HEK293 (cell line): Measurements from ENCODE around the gene MAEA.
"Not testable (repeated sequence)": the region's sequence is repeated elsewhere in the genome, so short reads cannot be mapped to it uniquely, and the experiment has no call there.

Source experiments
- CTCF ChIA-PET: fragments of 350-600 bp; formaldehyde crosslinking; extraction: SDS; loops from one replicate; lab custom pipeline; 2021; ENCODE audit warnings: antibody characterized with exemption; lab: Yijun Ruan, JAX
- POLR2A ChIA-PET: fragments of 300-600 bp; formaldehyde crosslinking; extraction: SDS; loops from one replicate; lab custom pipeline; 2020; ENCODE audit warnings: antibody characterized with exemption, inconsistent platforms; lab: Yijun Ruan, JAX
- H3K27ac ChIP-seq: fragments of 200-500 bp; sonication (Bioruptor generic); 2 replicates; pipeline ENCODE4 v1.5.1; 2014; ENCODE audit warnings: low read depth, low read length, control low read depth, inconsistent platforms; ENCODE audit errors: extremely low read depth
- H3K36me3 ChIP-seq, 2 experiments: fragments of 200-500 bp in 1 of 2; sonication (Bioruptor generic) in 1 of 2; 1 replicate in 1 of 2; 2 replicates in 1 of 2; pipeline ENCODE4 v1.5.1; 2014 to 2017; ENCODE audit warnings: inconsistent platforms in 2 of 2, low read length in 2 of 2; ENCODE audit not compliant: control insufficient read depth in 2 of 2, insufficient read depth in 1 of 2
- H3K4me1 ChIP-seq: fragments of 200-500 bp; sonication (Bioruptor generic); 2 replicates; pipeline ENCODE4 v1.5.1; 2014; ENCODE audit warnings: mild to moderate bottlenecking, low read length, inconsistent platforms; ENCODE audit not compliant: control insufficient read depth, insufficient read depth
- H3K4me3 ChIP-seq: 2 replicates; pipeline ENCODE4 v1.5.1; 2011; ENCODE audit warnings: low read depth, mild to moderate bottlenecking, control low read depth, low read length, moderate library complexity
- H3K9me3 ChIP-seq: fragments of 200-500 bp; sonication (Bioruptor generic); 2 replicates; pipeline ENCODE4 v1.5.1; 2014; ENCODE audit warnings: low read depth, low read length, inconsistent platforms; ENCODE audit not compliant: control insufficient read depth, insufficient read depth
- INSM2 ChIP-seq: fragments of 450-650 bp; formaldehyde crosslinking; IDR thresholded peaks from 2 replicates; pipeline ENCODE4 v1.5.1; 2016; ENCODE audit warnings: missing biosample characterization, missing genetic modification characterization
- MEIS1 ChIP-seq: sonication (generic); formaldehyde crosslinking; IDR thresholded peaks from 2 replicates; pipeline ENCODE4 v1.8.1; 2022; ENCODE audit warnings: missing genetic modification reagents, mild to moderate bottlenecking, borderline replicate concordance
- PRDM2 ChIP-seq: fragments of 450-650 bp; formaldehyde crosslinking; IDR thresholded peaks from 2 replicates; pipeline ENCODE4 v1.5.1; 2016; ENCODE audit warnings: missing biosample characterization, missing genetic modification characterization, borderline replicate concordance
- TSHZ1 ChIP-seq: fragments of 450-650 bp; formaldehyde crosslinking; IDR thresholded peaks from 2 replicates; pipeline ENCODE4 v1.5.1; 2016; ENCODE audit warnings: missing biosample characterization, missing genetic modification characterization, borderline replicate concordance
- ZBTB20 ChIP-seq: fragments of 450-650 bp; formaldehyde crosslinking; IDR thresholded peaks from 2 replicates; pipeline ENCODE4 v1.5.1; 2016; ENCODE audit warnings: missing biosample characterization, missing genetic modification characterization
- ZBTB26 ChIP-seq: fragments of 450-650 bp; formaldehyde crosslinking; optimal IDR thresholded peaks from 2 replicates; pipeline ENCODE3; 2016; ENCODE audit warnings: missing biosample characterization, mild to moderate bottlenecking, missing genetic modification characterization
- ZBTB7A ChIP-seq: fragments of 450-650 bp; formaldehyde crosslinking; IDR thresholded peaks from 2 replicates; pipeline ENCODE4 v1.5.1; 2016; ENCODE audit warnings: low read depth, missing biosample characterization, missing genetic modification characterization
- ZNF10 ChIP-seq: fragments of 450-650 bp; formaldehyde crosslinking; IDR thresholded peaks from 2 replicates; pipeline ENCODE4 v1.5.1; 2017; ENCODE audit warnings: missing biosample characterization, missing genetic modification characterization
- ZNF146 ChIP-seq: fragments of 450-650 bp; formaldehyde crosslinking; IDR thresholded peaks from 2 replicates; pipeline ENCODE4 v1.5.1; 2016; ENCODE audit warnings: missing biosample characterization, missing genetic modification characterization
- ZNF175 ChIP-seq: fragments of 450-650 bp; formaldehyde crosslinking; IDR thresholded peaks from 2 replicates; pipeline ENCODE4 v1.5.1; 2016; ENCODE audit warnings: missing biosample characterization, missing genetic modification characterization
- ZNF266 ChIP-seq: fragments of 450-650 bp; formaldehyde crosslinking; IDR thresholded peaks from 2 replicates; pipeline ENCODE4 v1.5.1; 2016; ENCODE audit warnings: missing biosample characterization, missing genetic modification characterization, low read depth
- ZNF324 ChIP-seq: fragments of 450-650 bp; formaldehyde crosslinking; IDR thresholded peaks from 2 replicates; pipeline ENCODE4 v1.5.1; 2016; ENCODE audit warnings: missing biosample characterization, missing genetic modification characterization
- ZNF521 ChIP-seq: fragments of 450-650 bp; formaldehyde crosslinking; IDR thresholded peaks from 2 replicates; pipeline ENCODE4 v1.5.1; 2017; ENCODE audit warnings: missing biosample characterization, mild to moderate bottlenecking, missing genetic modification characterization
- ZNF548 ChIP-seq: fragments of 450-650 bp; formaldehyde crosslinking; IDR thresholded peaks from 2 replicates; pipeline ENCODE4 v1.5.1; 2016; ENCODE audit warnings: missing biosample characterization, missing genetic modification characterization
- ZNF621 ChIP-seq: fragments of 450-650 bp; formaldehyde crosslinking; IDR thresholded peaks from 2 replicates; pipeline ENCODE4 v1.5.1; 2017; ENCODE audit warnings: missing biosample characterization, missing genetic modification characterization
- ZNF629 ChIP-seq: fragments of 450-650 bp; formaldehyde crosslinking; IDR thresholded peaks from 2 replicates; pipeline ENCODE4 v1.5.1; 2017; ENCODE audit warnings: missing biosample characterization, missing genetic modification characterization
- ZNF777 ChIP-seq: fragments of 450-650 bp; formaldehyde crosslinking; IDR thresholded peaks from 2 replicates; pipeline ENCODE4 v1.5.1; 2017; ENCODE audit warnings: missing biosample characterization, missing genetic modification characterization, borderline replicate concordance

The MAEA gene

GRCh38 chr4:1334579-1334895, 44.8 kb downstream of the MAEA start:
- TF ChIP-seq ZNF621 (tag by site-specific recombination) (no peak), ZNF10 (tag by site-specific recombination) (no peak), MEIS1 (CRISPR knock-in tag) (no peak), ZNF266 (no peak), ZNF548 (tag by site-specific recombination) (no peak), PRDM2 (tag by site-specific recombination) (no peak), ZNF324 (tag by site-specific recombination) (no peak), ZBTB20 (tag by site-specific recombination) (no peak), ZNF175 (no peak), ZNF629 (tag by site-specific recombination) (no peak), ZNF146 (tag by site-specific recombination) (no peak), ZBTB26 (tag by site-specific recombination) (no peak), INSM2 (tag by site-specific recombination) (no peak), TSHZ1 (tag by site-specific recombination) (no peak), ZNF521 (no peak), ZNF777 (tag by site-specific recombination) (no peak), ZBTB7A (tag by site-specific recombination) (no peak)
- Histone ChIP-seq H3K36me3 (peaks cover 0 to 82% of the 10 kb centered on the region in 2 experiments; a peak in 1 of 3 replicates), H3K4me3 (no peak overlapping the region), H3K27ac (no peak overlapping the region), H3K4me1 (no peaks in the 10 kb centered on the region), H3K9me3 (no peaks in the 10 kb centered on the region)
- ChIA-PET POLR2A (no interaction called here), CTCF (interaction anchor here (0.7 kb wide), 1 partner anchor 18 kb away, joined by 3 read pairs; no protein-coding TSS in a partner anchor)

GRCh38 chr4:1335193-1335883, 45.6 kb downstream of the MAEA start:
- CTCF ChIA-PET, result interaction anchor here (0.7 kb wide), 1 partner anchor 17 kb away, joined by 3 read pairs; no protein-coding TSS in a partner anchor
- H3K4me1 ChIP-seq, POLR2A ChIA-PET, H3K4me3 ChIP-seq, H3K9me3 ChIP-seq, H3K27ac ChIP-seq: not testable (repeated sequence)
- peaks cover 0 to 87% of the 10 kb centered on the region in 2 experiments; a peak in 1 of 3 replicates for H3K36me3 ChIP-seq
